GM18519 (cell line): ENCODE results near the gene MRPS27.
A peak's percentile ranks its signal among the peaks of the same experiment; 100 is the strongest.

Experiments
- ATAC-seq: cut with Tn5 transposase; IDR thresholded peaks from one replicate; pipeline ENCODE4 v1.9.1; 2021; ENCODE audit warnings: mild to moderate bottlenecking, moderate library complexity; ENCODE audit not compliant: unreplicated experiment, low FRiP score

The MRPS27 gene

GRCh38 chr5:72267685-72268084 lies 52.4 kb downstream of the MRPS27 start:
- no peak for ATAC-seq

DNA sequence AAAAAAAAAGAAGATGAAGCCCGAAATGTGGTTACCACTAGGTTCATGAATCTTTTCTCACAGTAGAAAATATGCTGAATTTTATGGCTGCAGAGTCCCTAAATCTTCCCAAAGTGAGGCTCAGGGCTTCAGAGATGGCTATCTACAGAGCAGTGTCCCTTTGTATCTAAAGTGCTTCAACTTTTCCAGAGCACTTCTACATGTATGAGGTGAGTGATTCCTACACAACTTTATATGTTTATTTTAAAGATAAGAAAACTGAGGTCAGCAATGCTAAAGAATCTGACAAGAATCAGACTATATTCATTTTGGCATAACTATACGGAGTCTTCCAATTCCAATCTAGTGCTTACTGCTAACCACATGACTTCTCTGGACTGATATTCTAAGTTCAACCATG lies 53.2 kb downstream of the MRPS27 start:
- no peak for ATAC-seq

- no peak for ATAC-seq
Measured at GRCh38 chr5:72265032-72265877, 54.8 kb downstream of the MRPS27 start.

GRCh38 chr5:72256536-72256935 lies 63.5 kb downstream of the MRPS27 start:
- no peak for ATAC-seq

- ATAC-seq = no peak
Measured at GRCh38 chr5:72255670-72256069, 64.4 kb downstream of the MRPS27 start.

DNA sequence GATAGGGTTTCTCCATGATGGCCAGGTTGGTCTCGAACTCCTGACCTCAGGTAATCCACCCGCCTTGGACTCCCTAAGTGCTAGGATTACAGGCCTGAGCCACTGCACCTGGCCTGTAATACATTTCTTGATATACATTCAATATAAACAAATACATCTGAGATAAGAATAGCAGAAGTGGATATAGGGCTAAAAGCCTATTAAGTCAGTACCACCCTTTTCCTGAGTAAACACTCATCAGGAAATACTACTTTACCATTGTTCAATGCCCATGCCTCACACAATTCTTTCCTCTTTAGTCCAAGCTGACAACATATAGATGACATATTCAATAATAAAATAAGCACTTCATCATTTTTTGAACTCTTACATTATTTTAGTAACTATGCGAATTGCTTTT lies 64.8 kb downstream of the MRPS27 start:
- ATAC-seq = no peak

DNA sequence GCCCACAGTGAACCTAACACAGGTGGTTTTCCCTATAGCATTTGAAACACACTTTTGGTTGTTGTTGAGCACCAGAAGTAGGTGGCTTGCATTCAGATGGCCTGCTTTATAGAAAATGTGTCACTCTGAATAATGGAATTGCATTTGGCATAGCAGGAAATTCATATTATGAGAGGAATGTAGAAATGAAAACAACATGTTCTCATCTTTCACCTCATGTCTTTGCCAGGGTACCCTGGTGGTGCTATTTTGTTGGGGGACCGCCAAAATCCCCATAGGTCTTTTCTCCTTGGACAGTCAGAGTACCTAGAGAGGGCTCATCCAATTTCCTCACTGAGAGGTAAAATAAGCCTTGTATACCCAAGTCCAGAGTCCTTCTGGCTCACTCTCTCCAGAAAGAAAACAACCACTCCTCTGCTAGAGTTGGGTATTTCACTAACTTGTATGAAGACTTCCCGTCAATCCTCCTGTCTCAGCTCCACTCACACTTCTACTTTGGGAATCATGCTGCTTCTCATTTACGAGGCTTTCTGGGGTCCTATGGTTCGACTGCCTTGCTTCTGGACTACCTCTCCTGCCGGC lies 67.4 kb downstream of the MRPS27 start:
- no peak for ATAC-seq

DNA sequence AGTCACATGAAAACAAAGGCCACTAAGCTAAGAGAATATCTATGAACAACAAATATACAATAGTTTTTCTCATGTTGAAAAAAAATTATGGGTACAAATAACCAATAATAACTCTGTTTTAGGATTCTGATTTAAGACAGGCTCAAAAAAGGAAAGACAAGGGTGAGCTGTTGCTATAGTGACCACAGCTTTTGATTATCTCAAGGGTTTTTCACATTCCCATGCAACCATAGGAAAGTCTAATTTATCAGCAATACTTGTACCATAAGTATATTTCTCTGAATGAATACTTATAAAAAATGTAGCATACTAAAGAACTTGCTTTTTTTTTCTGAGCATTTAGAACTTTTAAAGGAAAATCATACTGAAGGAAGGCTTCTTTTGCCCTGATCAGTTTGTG lies 68.0 kb downstream of the MRPS27 start:
- no peak for ATAC-seq

- no peak for ATAC-seq
Measured at GRCh38 chr5:72251386-72251785, 68.7 kb downstream of the MRPS27 start.

DNA sequence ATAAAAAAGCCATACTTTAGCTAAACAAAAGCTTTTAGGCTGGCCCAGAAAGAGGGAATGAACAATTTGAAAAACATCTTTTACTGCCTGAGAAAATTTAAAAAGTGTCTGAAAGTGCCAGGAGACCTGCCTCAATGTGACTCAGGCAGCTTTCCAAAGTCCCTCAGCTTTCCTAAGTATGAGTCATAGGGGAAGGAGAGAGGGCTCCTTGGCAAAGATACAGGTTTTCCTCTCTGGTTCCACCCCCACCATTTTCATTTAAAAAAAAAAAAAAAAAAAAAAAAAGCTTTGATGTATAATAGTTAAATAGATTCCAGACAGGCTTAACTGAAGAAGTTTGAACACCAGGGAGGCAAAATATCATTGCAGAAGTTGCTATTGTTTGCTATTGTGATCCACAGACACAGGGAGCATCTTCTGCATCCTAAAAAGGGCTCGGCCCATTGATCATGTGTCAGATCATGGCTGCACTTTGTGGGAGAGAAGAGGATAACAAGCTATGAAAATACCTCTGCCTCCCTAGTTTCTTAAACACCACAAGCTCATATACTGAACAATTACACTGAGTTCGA lies 71.5 kb downstream of the MRPS27 start:
- no peak for ATAC-seq

DNA sequence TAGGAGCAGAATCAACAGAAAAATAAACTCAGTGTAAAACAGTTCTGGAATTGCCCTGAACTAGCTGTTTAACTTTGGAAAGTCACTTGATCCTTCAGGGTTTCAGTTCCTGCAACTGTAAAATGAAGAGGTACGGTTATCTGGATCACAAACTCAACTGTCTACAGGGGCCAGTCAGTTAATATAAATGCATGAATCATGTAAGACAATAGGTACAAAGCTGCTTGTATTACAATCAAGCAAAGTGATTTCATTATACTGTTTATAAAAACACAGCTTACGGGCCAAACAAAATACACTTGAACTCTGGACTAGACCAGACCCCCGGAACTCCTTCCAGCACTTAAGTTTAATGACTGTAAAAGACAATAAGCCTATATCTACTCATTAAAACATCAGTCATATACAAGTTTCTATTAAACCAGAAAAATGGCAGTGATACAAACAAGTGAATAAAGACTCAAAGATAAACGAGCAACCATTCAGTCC lies 73.0 kb downstream of the MRPS27 start:
- ATAC-seq = no peak

DNA sequence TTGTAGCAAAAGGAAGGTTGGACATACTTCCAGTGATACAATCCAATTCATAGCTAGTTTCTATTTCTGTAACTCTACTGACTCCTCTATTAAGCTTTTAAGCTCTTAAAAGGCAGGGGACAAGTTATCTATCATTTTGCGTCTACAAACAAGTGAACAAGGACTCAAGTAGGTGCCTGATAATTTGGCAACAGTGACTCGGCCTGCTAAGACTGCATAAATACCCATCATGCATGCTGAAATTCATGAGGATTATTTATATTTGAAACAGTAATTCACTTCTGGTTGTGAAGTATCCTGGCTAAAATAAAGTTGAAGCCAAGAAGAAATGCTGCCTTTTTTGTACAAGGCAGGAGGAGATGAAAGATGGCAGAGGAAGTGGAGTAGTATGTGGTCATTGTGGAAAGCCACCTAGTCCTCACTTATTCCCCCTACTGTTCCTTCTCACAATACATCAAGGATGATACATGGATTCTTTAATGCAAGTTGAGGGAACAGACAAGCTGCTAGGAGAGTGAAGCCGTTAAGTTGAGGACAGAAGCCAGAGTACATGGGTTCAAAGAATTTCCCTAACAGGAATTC lies 74.0 kb downstream of the MRPS27 start:
- ATAC-seq = no peak

DNA sequence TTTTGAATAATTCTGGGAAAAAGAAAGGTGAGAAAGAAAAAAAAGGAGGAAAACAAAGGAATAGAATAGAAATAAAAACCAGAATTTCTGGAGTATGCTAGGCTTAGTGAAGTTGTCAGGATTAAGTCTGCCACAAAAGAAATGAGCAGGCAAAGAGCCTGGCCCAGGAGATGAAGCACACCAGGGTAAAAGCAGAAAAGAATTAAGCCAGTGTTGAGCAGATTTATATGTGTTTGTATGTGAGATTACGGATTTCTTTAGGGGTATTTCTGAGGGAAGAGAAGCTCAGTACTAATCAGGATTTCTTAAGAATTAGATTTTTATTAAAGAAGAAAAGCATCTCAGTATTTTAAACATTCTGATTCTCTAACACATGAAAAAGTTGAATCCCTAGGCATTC lies 74.5 kb downstream of the MRPS27 start:
- ATAC-seq = no peak

DNA sequence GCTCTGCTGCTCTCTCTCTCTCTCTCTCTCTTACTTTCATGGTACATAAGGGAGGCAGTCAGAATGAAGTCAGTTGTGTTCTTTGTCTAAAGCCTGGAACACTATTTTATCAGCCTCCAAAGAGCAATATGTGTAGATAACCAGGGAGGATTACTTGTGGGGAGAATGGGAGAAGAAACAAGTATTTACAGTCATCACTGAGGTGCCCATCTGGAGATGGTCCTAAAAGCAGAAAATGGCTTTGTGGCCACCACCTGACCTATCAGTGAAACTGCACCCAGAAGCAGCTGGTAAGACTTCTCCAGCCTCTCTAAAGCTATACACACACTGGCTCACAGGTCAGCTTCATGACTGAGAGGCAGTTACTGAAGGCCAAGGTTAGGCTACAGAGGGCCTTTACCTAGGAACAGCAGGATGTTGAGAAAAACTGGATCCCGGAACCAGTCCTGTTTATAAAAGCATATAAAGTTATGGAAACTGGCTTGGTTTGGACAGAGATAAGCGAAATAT lies 75.1 kb downstream of the MRPS27 start:
- peak; percentile 63 for ATAC-seq

DNA sequence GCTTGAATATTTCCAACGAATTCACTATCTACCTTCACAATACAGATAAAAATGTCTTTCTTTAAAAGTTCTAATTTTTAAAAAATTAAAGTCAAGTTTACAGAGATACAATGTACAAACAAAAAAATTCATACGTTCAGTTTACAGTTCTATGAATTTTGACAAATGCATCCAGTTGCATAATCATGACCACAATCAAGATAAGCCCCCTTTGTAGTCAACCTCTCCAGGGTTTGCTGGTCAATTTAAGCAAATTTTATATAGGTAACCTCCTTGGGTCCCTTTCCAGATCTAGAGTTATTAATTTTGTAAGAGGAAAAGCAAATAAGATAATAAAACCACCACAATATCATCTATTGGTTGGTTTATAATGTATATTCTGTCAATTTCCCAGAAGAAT lies 76.3 kb downstream of the MRPS27 start:
- ATAC-seq = no peak

DNA sequence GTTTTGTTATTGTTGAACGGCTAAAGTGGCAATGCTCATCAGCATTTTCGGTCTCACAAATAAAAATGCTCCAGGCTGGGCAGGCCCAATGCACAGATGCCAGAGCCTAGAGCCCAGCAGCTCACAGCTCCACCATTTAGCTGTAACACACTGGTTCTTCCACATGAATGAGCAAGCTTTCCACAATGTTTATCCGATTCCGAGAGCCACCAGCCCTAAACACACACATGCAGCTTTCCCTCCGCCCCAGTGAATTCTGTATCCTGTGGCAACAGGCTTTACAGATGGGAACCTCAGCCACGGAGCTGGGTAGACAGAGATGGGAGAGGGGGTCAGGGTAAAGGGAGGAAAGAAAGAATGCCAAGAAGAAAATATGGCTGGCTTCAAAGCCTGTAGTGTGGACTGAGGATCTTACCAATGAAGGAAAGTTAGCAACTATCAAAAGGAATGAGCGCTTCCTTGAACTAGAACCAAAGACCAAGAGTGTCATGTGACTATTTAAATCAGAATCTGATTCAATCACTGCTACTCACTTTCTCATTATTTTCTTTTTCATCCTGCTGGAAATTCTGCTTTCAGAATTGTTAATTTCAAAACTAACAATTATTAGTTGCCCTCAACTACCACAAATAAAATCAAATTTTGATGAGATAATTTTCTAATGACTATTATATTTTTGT lies 77.1 kb downstream of the MRPS27 start:
- ATAC-seq = no peak

GRCh38 chr5:72241346-72242003 lies 78.6 kb downstream of the MRPS27 start:
- ATAC-seq = no peak

- no peak for ATAC-seq
Measured at GRCh38 chr5:72238712-72239445, 81.2 kb downstream of the MRPS27 start.

DNA sequence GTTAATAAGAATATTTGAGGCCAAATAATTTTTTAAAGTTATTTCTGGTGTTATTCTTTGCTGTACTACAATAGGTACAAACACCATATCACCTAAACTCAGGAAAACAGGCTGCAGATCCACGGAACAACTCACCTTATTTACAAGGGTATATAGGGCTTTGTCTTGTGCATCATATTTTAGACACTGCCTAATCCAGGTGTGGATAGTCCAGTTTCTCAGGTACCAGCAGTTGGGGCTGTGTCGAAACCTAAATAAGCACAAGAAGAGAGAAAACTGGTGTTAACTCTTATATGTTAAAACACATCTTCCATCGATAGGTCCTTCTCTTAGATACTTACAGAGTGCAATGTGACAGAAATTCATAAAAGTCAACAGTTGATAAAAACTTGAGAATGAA lies 82.2 kb downstream of the MRPS27 start:
- ATAC-seq = no peak
